Adrenal gland (tissue), 5 donors: Measurements from ENCODE around the gene TIMP3.

Experiments
- POLR2A ChIP-seq, 2 donors: fragments of 450-650 bp; IDR thresholded peaks; one replicate each; pipeline ENCODE4 v1.6.1; 2017; ENCODE audit warnings: antibody characterized with exemption in 2 of 2, mild to moderate bottlenecking in 2 of 2, moderate library complexity in 1 of 2
- TF ChIP-seq, protein P1 (sequence below), 6 experiments: fragments of 450-650 bp in 4 of 6; fragments of 200-600 bp in 2 of 6; sonication (generic) in 1 of 6; IDR thresholded peaks; 1 replicate in 5 of 6; 2 replicates in 1 of 6; pipeline versions ENCODE4 v1.5.1 to v1.8.0; 2016 to 2021; ENCODE audit warnings: antibody characterized with exemption in 6 of 6, mild to moderate bottlenecking in 2 of 6, moderate library complexity in 1 of 6
- donor health status: DM: no; HTN: no; CAD: no.

GRCh38 chr22:32777987-32778386 lies 23.5 kb upstream of the TIMP3 start:
- TF ChIP-seq, protein P1, sequence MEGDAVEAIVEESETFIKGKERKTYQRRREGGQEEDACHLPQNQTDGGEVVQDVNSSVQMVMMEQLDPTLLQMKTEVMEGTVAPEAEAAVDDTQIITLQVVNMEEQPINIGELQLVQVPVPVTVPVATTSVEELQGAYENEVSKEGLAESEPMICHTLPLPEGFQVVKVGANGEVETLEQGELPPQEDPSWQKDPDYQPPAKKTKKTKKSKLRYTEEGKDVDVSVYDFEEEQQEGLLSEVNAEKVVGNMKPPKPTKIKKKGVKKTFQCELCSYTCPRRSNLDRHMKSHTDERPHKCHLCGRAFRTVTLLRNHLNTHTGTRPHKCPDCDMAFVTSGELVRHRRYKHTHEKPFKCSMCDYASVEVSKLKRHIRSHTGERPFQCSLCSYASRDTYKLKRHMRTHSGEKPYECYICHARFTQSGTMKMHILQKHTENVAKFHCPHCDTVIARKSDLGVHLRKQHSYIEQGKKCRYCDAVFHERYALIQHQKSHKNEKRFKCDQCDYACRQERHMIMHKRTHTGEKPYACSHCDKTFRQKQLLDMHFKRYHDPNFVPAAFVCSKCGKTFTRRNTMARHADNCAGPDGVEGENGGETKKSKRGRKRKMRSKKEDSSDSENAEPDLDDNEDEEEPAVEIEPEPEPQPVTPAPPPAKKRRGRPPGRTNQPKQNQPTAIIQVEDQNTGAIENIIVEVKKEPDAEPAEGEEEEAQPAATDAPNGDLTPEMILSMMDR (IDR thresholded peaks at IDR 0.05) = no peak
- TF ChIP-seq POLR2A (IDR thresholded peaks at IDR 0.05) = no peak
